H1 (cell line): ENCODE data around the gene PHYH. TPM values are rescaled to one million over a fixed set of nuclear protein-coding genes. Genes with fewer than 3 reads are reported as not detected.

ENCODE experiments used
- CTCF ChIA-PET: fragments of 300-600 bp; sonication (Branson Sonifier 250); formaldehyde crosslinking; loops from one replicate; lab custom pipeline; 2021; ENCODE audit not compliant: partially characterized antibody; lab: Charles Lee
- POLR2A ChIA-PET: fragments of 300-600 bp; sonication (Branson Sonifier 250); formaldehyde crosslinking; loops from one replicate; lab custom pipeline; 2021; ENCODE audit warnings: inconsistent platforms; ENCODE audit not compliant: partially characterized antibody; lab: Charles Lee
- DNase-seq, 2 experiments: peaks; one replicate each; pipeline versions ENCODE4 v3.0.0 to v3.0.0-alpha.2; 2010 to 2022; ENCODE audit warnings: low spot score in 2 of 2, low read depth in 1 of 2, mixed read lengths in 1 of 2
- FAIRE-seq: peaks from 2 replicates; lab custom pipeline; 2011; peaks lifted over from hg19 to GRCh38; lab: Jason Lieb, UNC
- H2AFZ ChIP-seq: 2 replicates; pipeline ENCODE4 v1.8.1; 2012; ENCODE audit warnings: low read length, inconsistent platforms
- H2AK5ac ChIP-seq: 2 replicates; pipeline ENCODE4 v1.6.1; 2013; ENCODE audit warnings: low read depth, low read length
- H2BK120ac ChIP-seq: replicated peaks from 2 replicates; pipeline ENCODE3; 2013; ENCODE audit warnings: low read depth, low read length, inconsistent platforms
- H2BK12ac ChIP-seq: 2 replicates; pipeline ENCODE4 v1.6.1; 2013; ENCODE audit warnings: low read depth, low read length
- H2BK15ac ChIP-seq: 2 replicates; pipeline ENCODE4 v1.6.1; 2013; ENCODE audit warnings: low read length
- H2BK20ac ChIP-seq: 2 replicates; pipeline ENCODE4 v1.6.1; 2013; ENCODE audit warnings: low read length
- H2BK5ac ChIP-seq: 2 replicates; pipeline ENCODE4 v1.6.1; 2013; ENCODE audit warnings: low read depth, low read length
- H3K14ac ChIP-seq: 2 replicates; pipeline ENCODE4 v1.6.1; 2013; ENCODE audit warnings: inconsistent platforms; ENCODE audit not compliant: insufficient read length
- H3K18ac ChIP-seq: 2 replicates; pipeline ENCODE4 v1.6.1; 2013; ENCODE audit warnings: low read length; ENCODE audit errors: extremely low read depth
- H3K23ac ChIP-seq: 2 replicates; pipeline ENCODE4 v1.6.1; 2013; ENCODE audit warnings: inconsistent platforms; ENCODE audit not compliant: insufficient read length
- H3K23me2 ChIP-seq: 2 replicates; pipeline ENCODE4 v1.6.1; 2013; ENCODE audit warnings: low read depth, low read length
- H3K27ac ChIP-seq: 2 replicates; pipeline ENCODE4 v1.6.1; 2011; ENCODE audit warnings: low read depth, low read length, inconsistent platforms
- H3K27me3 ChIP-seq, 4 experiments: replicated peaks in 1 of 4; 1 replicate in 1 of 4; 2 replicates in 3 of 4; pipeline versions ENCODE4 v1.6.1 to v1.8.1; 2011 to 2013; ENCODE audit warnings: low read length in 3 of 4, mild to moderate bottlenecking in 3 of 4, inconsistent platforms in 2 of 4, mixed read lengths in 2 of 4, moderate library complexity in 1 of 4; ENCODE audit not compliant: control insufficient read depth in 3 of 4, insufficient read depth in 3 of 4; ENCODE audit errors: extremely low read depth in 1 of 4
- H3K36me3 ChIP-seq, 4 experiments: 2 replicates each; pipeline versions ENCODE4 v1.6.1 to v1.8.1; 2011 to 2013; ENCODE audit warnings: mild to moderate bottlenecking in 4 of 4, low read length in 3 of 4, moderate library complexity in 2 of 4, control low read depth in 1 of 4, inconsistent platforms in 1 of 4; ENCODE audit not compliant: insufficient read depth in 4 of 4, control insufficient read depth in 2 of 4
- H3K4ac ChIP-seq: replicated peaks from 2 replicates; pipeline ENCODE3; 2013; ENCODE audit warnings: low read length, low read depth, mixed read lengths, inconsistent platforms; ENCODE audit not compliant: insufficient read length
- H3K4me1 ChIP-seq, 4 experiments: replicated peaks in 1 of 4; 1 replicate in 1 of 4; 2 replicates in 3 of 4; pipeline versions ENCODE4 v1.6.1 to v1.8.1; 2011 to 2013; ENCODE audit warnings: low read length in 3 of 4, inconsistent platforms in 2 of 4, mixed read lengths in 1 of 4; ENCODE audit not compliant: insufficient read depth in 4 of 4, control insufficient read depth in 3 of 4
- H3K4me2 ChIP-seq, 2 experiments: 2 replicates each; pipeline versions ENCODE4 v1.6.1 to v1.8.1; 2011 to 2013; ENCODE audit warnings: low read depth in 2 of 2, low read length in 2 of 2, control low read depth in 1 of 2, inconsistent platforms in 1 of 2, mild to moderate bottlenecking in 1 of 2; ENCODE audit not compliant: insufficient read depth in 1 of 2
- H3K4me3 ChIP-seq, 4 experiments: fragments of 200-600, 300-600 bp in 1 of 4; sonication (generic), shearing (Covaris generic), sonication (Bioruptor Twin) in 1 of 4; 2 replicates each; pipeline versions ENCODE4 v1.5.1 to v1.8.1; 2011 to 2016; ENCODE audit warnings: low read length in 4 of 4, low read depth in 3 of 4, control low read depth in 2 of 4, inconsistent platforms in 2 of 4, mild to moderate bottlenecking in 2 of 4, mixed read lengths in 1 of 4, moderate library complexity in 1 of 4; ENCODE audit not compliant: insufficient read depth in 2 of 4; ENCODE audit errors: extremely low read depth in 1 of 4
- H3K56ac ChIP-seq: replicated peaks from 2 replicates; pipeline ENCODE3; 2013; ENCODE audit warnings: low read depth, mild to moderate bottlenecking, mixed read lengths, low read length, inconsistent platforms; ENCODE audit not compliant: insufficient read length
- H3K79me1 ChIP-seq: 2 replicates; pipeline ENCODE4 v1.6.1; 2013; ENCODE audit warnings: low read depth, low read length, control low read depth
- H3K79me2 ChIP-seq, 2 experiments: 2 replicates each; pipeline versions ENCODE4 v1.6.1 to v1.8.1; 2012 to 2013; ENCODE audit warnings: low read length in 2 of 2, mild to moderate bottlenecking in 2 of 2, inconsistent platforms in 1 of 2; ENCODE audit not compliant: insufficient read depth in 2 of 2, control insufficient read depth in 1 of 2
- H3K9ac ChIP-seq, 4 experiments: replicated peaks in 1 of 4; 1 replicate in 1 of 4; 2 replicates in 3 of 4; pipeline versions ENCODE4 v1.6.1 to v1.8.1; 2011 to 2013; ENCODE audit warnings: low read depth in 3 of 4, low read length in 3 of 4, control low read depth in 2 of 4, mild to moderate bottlenecking in 2 of 4, moderate library complexity in 2 of 4, inconsistent platforms in 1 of 4; ENCODE audit errors: extremely low read depth in 1 of 4
- H3K9me3 ChIP-seq, 2 experiments: 2 replicates each; pipeline versions ENCODE4 v1.6.1 to v1.8.1; 2012 to 2013; ENCODE audit warnings: mild to moderate bottlenecking in 2 of 2, moderate library complexity in 2 of 2, control low read depth in 1 of 2, inconsistent platforms in 1 of 2, low read depth in 1 of 2, low read length in 1 of 2, mixed read lengths in 1 of 2; ENCODE audit not compliant: insufficient read depth in 2 of 2
- H4K20me1 ChIP-seq, 2 experiments: replicated peaks in 1 of 2; 2 replicates each; pipeline versions ENCODE3 to v1.8.1; 2011 to 2013; ENCODE audit warnings: inconsistent platforms in 2 of 2, low read length in 2 of 2, mild to moderate bottlenecking in 1 of 2; ENCODE audit not compliant: insufficient read depth in 2 of 2, control insufficient read depth in 1 of 2
- H4K5ac ChIP-seq: 2 replicates; pipeline ENCODE4 v1.6.1; 2013; ENCODE audit warnings: low read length, low read depth, mixed read lengths, inconsistent platforms; ENCODE audit not compliant: insufficient read length
- H4K8ac ChIP-seq: 2 replicates; pipeline ENCODE4 v1.8.0; 2013; ENCODE audit warnings: mild to moderate bottlenecking, moderate library complexity, low read length, inconsistent platforms; ENCODE audit not compliant: insufficient read depth; ENCODE audit errors: extremely low read depth
- H4K91ac ChIP-seq: replicated peaks from 2 replicates; pipeline ENCODE3; 2013; ENCODE audit warnings: low read length, mixed read lengths, inconsistent platforms; ENCODE audit not compliant: insufficient read length
- ATF2 ChIP-seq: IDR thresholded peaks from 2 replicates; pipeline ENCODE4 v1.6.1; 2012; ENCODE audit warnings: low read length, inconsistent platforms
- CTCF ChIP-seq, 3 experiments: IDR thresholded peaks; 1 replicate in 2 of 3; 2 replicates in 1 of 3; pipeline versions ENCODE4 v1.5.1 to v1.6.1; 2011; ENCODE audit warnings: low read length in 3 of 3, mild to moderate bottlenecking in 3 of 3, inconsistent platforms in 2 of 3, low read depth in 1 of 3, moderate library complexity in 1 of 3; ENCODE audit not compliant: insufficient read depth in 1 of 3; ENCODE audit errors: control extremely low read depth in 1 of 3
- GABPA ChIP-seq: IDR thresholded peaks from 2 replicates; pipeline ENCODE4 v1.6.1; 2011; ENCODE audit warnings: mild to moderate bottlenecking, low read length, moderate library complexity, borderline replicate concordance; ENCODE audit not compliant: insufficient read depth
- MAFK ChIP-seq: IDR thresholded peaks from 2 replicates; pipeline ENCODE4 v1.6.1; 2012; ENCODE audit warnings: low read depth, mild to moderate bottlenecking, improper control_type of control experiment, low read length
- MAX ChIP-seq: IDR thresholded peaks from 2 replicates; pipeline ENCODE4 v1.6.1; 2012; ENCODE audit warnings: inconsistent platforms
- PHF8 ChIP-seq: fragments of 200-600 bp; sonication (generic); conservative IDR thresholded peaks from 2 replicates; pipeline ENCODE4 v1.7.1; 2012; ENCODE audit warnings: low read depth, mild to moderate bottlenecking, inconsistent platforms, low read length, moderate library complexity
- SIN3A ChIP-seq, 2 experiments: IDR thresholded peaks in 1 of 2; conservative IDR thresholded peaks in 1 of 2; 2 replicates each; pipeline ENCODE4 v1.6.1; 2011 to 2012; ENCODE audit warnings: low read length in 2 of 2, improper control_type of control experiment in 1 of 2, low read depth in 1 of 2, mild to moderate bottlenecking in 1 of 2
- ZNF274 ChIP-seq: IDR thresholded peaks from 2 replicates; pipeline ENCODE4 v1.7.0; 2012; ENCODE audit warnings: low read length, borderline replicate concordance; ENCODE audit errors: extremely low read depth
- WGBS, 2 experiments: shearing (Covaris generic) in 1 of 2; methylation state at CpG; one replicate each; pipeline versions ENCODE4 v1.1.6 to v1.1.7; 2013 to 2015; ENCODE audit warnings: low lambda C conversion rate in 2 of 2, mixed read lengths in 2 of 2, inconsistent platforms in 1 of 2, low coverage in 1 of 2, missing lambda C conversion rate in 1 of 2; ENCODE audit not compliant: insufficient replicate concordance in 2 of 2, insufficient coverage in 1 of 2, insufficient read length in 1 of 2; ENCODE audit errors: extremely low coverage in 1 of 2, missing lambda C conversion rate in 1 of 2; 5-methylcytosine and 5-hydroxymethylcytosine counted together
- polyA plus RNA-seq, 7 experiments: library from polyadenylated mRNA; depleted of rRNA in 3 of 7; stranded (reverse) in 5 of 7; unstranded in 2 of 7; fragments of >200 nt in 5 of 7; fragments of 200-250 nt in 2 of 7; gene quantifications; 1 replicate in 5 of 7; 2 replicates in 1 of 7; 4 replicates in 1 of 7; pipeline versions ENCODE4 v1.2.1 to v1.2.3, GENCODE V29; 2011 to 2013; ENCODE audit warnings: missing spikeins in 2 of 7, mixed read lengths in 2 of 7
- total RNA-seq: library from RNA; stranded (reverse); fragmentation: NEBNext Ultra II Directional; extraction: Animal tissue kit (Norgen Biotek cat#: 25700); gene quantifications from 2 replicates; pipeline ENCODE4 v1.2.1, GENCODE V29; 2021

PHYH gene
- total and polyA plus RNA-seq, 2 of the 8 experiments (the other 6 are each of a cell fraction or from before 2014, with no cell fraction given) = 22.0 to 22.7 TPM

GRCh38 chr10:13257621-13258140 lies 42.2 kb downstream of the PHYH start:
- Histone ChIP-seq H4K91ac (no peak overlapping the region), H3K18ac (no peak overlapping the region), H3K27me3 (no peaks in the 10 kb centered on the region), H3K36me3 (no peaks in the 10 kb centered on the region), H3K14ac (no peak overlapping the region), H3K9me3 (peaks cover 0 to 5% of the 10 kb centered on the region in 2 experiments; a peak in 1 of 4 replicates), H3K27ac (no peak overlapping the region), H3K4me3 (no peak overlapping the region), H3K9ac (no peak overlapping the region), H3K79me1 (no peaks in the 10 kb centered on the region), H2BK5ac (no peak overlapping the region), H3K4me1 (no peaks in the 10 kb centered on the region), H2BK12ac (no peak overlapping the region), H3K4ac (no peak overlapping the region), H2BK20ac (no peak overlapping the region), H2BK15ac (no peak overlapping the region), H3K23ac (no peak overlapping the region), H2AFZ (no peak overlapping the region), H4K8ac (no peak overlapping the region), H2AK5ac (no peak overlapping the region), H3K23me2 (no peaks in the 10 kb centered on the region), H3K56ac (no peak overlapping the region), H3K4me2 (no peak overlapping the region), H4K5ac (no peak overlapping the region), H3K79me2 (no peaks in the 10 kb centered on the region), H4K20me1 (no peaks in the 10 kb centered on the region), H2BK120ac (no peak overlapping the region)
- WGBS, 2 experiments = 77% methylated on average over 5 of the region's 5 CpGs; no CpG with 5 or more reads in 1 of the 2 experiments
- TF ChIP-seq PHF8 (no peak), MAX (no peak), CTCF (IDR thresholded peaks at IDR 0.05; ENCODE audit: control extremely low read depth in 1 of 3, insufficient read depth in 1 of 3, low read depth in 1 of 3, low read length in 3 of 3) (no peak), SIN3A (conservative IDR thresholded peaks at IDR 0.05 in 1 of 2, IDR thresholded peaks at IDR 0.05 in 1 of 2; ENCODE audit: low read depth in 1 of 2, low read length in 2 of 2) (no peak), GABPA (no peak), MAFK (no peak), ZNF274 (no peak), ATF2 (no peak)
- DNase-seq (no peak), FAIRE-seq (no peak)
- ChIA-PET CTCF (interaction anchor here (0.7 kb wide), 1 partner anchor 1099 kb away, joined by 3 read pairs; no protein-coding TSS in a partner anchor), POLR2A (no interaction called here)
